ENCODE data around the gene TH.

TH gene

GRCh38 chr11:2171591-2172003, at the start of gene TH:
Gene TH (minus strand): TSS chr11:2171815. CDS start chr11:2171786, 29 bp downstream.
- no peak for DNase-seq

- DNase-seq, result no peak
Measured at GRCh38 chr11:2221024-2221423, 49.4 kb upstream of the TH start.

- DNase-seq, result no peak
Measured at GRCh38 chr11:2220173-2220771, 48.7 kb upstream of the TH start.

GRCh38 chr11:2219318-2220017, 47.9 kb upstream of the TH start:
- DNase-seq, result no peak

- DNase-seq, result no peak
Measured at GRCh38 chr11:2218031-2218633, 46.5 kb upstream of the TH start.

- no peak for DNase-seq
Measured at GRCh38 chr11:2217211-2218030, 45.8 kb upstream of the TH start.

GRCh38 chr11:2216400-2217064, 44.9 kb upstream of the TH start:
- no peak for DNase-seq

- no peak for DNase-seq
Measured at GRCh38 chr11:2215561-2216399, 44.2 kb upstream of the TH start.

- DNase-seq, result no peak
Measured at GRCh38 chr11:2215230-2215560, 43.6 kb upstream of the TH start.

- DNase-seq, result no peak
Measured at GRCh38 chr11:2214527-2215229, 43.1 kb upstream of the TH start.

GRCh38 chr11:2213890-2214526, 42.4 kb upstream of the TH start:
- DNase-seq, result no peak

- no peak for DNase-seq
Measured at GRCh38 chr11:2213384-2213842, 41.8 kb upstream of the TH start.

GRCh38 chr11:2212411-2213251, 41.0 kb upstream of the TH start:
- DNase-seq, result no peak

- peak; percentile 81 to 88 for DNase-seq
Measured at GRCh38 chr11:2211113-2211971, 39.7 kb upstream of the TH start.

- no peak for DNase-seq
Measured at GRCh38 chr11:2210366-2211112, 38.9 kb upstream of the TH start.

- DNase-seq, result no peak
Measured at GRCh38 chr11:2209900-2210321, 38.3 kb upstream of the TH start.

GRCh38 chr11:2209370-2209801, 37.8 kb upstream of the TH start:
- DNase-seq, result no peak
